ENCODE measurements around the gene AZU1. TPM values are rescaled to one million over a fixed set of nuclear protein-coding genes. Genes with fewer than 3 reads are reported as not detected.

Gene AZU1
- total RNA-seq, 2 donors from 2014 or later, result 0.27 TPM; not detected in 1

GRCh38 chr19:854549-854948 is 26.9 kb downstream of the AZU1 start:
- Histone ChIP-seq H3K9me3 (no peaks in the 10 kb centered on the region), H3K36me3 (no peaks in the 10 kb centered on the region), H3K27me3 (peaks cover 24% of the 10 kb centered on the region), H3K4me1 (no peaks in the 10 kb centered on the region), H3K4me3 (no peak overlapping the region), H3K9ac (ENCODE audit: low read depth in 2 of 2, low read length in 2 of 2) (no peak overlapping the region), H3K27ac (no peak overlapping the region)
- intact Hi-C loops (cut with DNase I), result loop anchor here (2.0 to 10.0 kb wide), 2 partner anchors 66 to 90 kb away; no protein-coding TSS in a partner anchor
- no peak for DNase-seq
- TF ChIP-seq, protein P1, sequence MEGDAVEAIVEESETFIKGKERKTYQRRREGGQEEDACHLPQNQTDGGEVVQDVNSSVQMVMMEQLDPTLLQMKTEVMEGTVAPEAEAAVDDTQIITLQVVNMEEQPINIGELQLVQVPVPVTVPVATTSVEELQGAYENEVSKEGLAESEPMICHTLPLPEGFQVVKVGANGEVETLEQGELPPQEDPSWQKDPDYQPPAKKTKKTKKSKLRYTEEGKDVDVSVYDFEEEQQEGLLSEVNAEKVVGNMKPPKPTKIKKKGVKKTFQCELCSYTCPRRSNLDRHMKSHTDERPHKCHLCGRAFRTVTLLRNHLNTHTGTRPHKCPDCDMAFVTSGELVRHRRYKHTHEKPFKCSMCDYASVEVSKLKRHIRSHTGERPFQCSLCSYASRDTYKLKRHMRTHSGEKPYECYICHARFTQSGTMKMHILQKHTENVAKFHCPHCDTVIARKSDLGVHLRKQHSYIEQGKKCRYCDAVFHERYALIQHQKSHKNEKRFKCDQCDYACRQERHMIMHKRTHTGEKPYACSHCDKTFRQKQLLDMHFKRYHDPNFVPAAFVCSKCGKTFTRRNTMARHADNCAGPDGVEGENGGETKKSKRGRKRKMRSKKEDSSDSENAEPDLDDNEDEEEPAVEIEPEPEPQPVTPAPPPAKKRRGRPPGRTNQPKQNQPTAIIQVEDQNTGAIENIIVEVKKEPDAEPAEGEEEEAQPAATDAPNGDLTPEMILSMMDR (IDR thresholded peaks at IDR 0.05), result no peak

- H3K27me3 ChIP-seq, result peaks cover 29% of the 10 kb centered on the region
- TF ChIP-seq, protein P1 (IDR thresholded peaks at IDR 0.05), result no peak
- H3K36me3 ChIP-seq, result no peaks in the 10 kb centered on the region
- H3K4me3 ChIP-seq, result no peak overlapping the region
- no peaks in the 10 kb centered on the region for H3K4me1 ChIP-seq
- no peak overlapping the region for H3K27ac ChIP-seq
- H3K9ac ChIP-seq (ENCODE audit: low read depth in 2 of 2, low read length in 2 of 2), result no peak overlapping the region
- no peak for DNase-seq
- no peaks in the 10 kb centered on the region for H3K9me3 ChIP-seq
- intact Hi-C loops (cut with DNase I), result loop anchor here (2.0 to 10.0 kb wide), 2 partner anchors 66 to 90 kb away; no protein-coding TSS in a partner anchor
These were observed 27.5 kb downstream of the AZU1 start for GRCh38 chr19:855142-855541.

- Histone ChIP-seq H3K9ac (ENCODE audit: low read depth in 2 of 2, low read length in 2 of 2) (no peak overlapping the region), H3K27ac (no peak overlapping the region), H3K27me3 (peaks cover 28% of the 10 kb centered on the region), H3K4me1 (no peaks in the 10 kb centered on the region), H3K9me3 (no peaks in the 10 kb centered on the region), H3K36me3 (no peaks in the 10 kb centered on the region), H3K4me3 (no peak overlapping the region)
- no peak for DNase-seq
- TF ChIP-seq, protein P1 (IDR thresholded peaks at IDR 0.05), result no peak
- intact Hi-C loops (cut with DNase I), result loop anchor here (2.0 to 10.0 kb wide), 2 partner anchors 65 to 91 kb away; no protein-coding TSS in a partner anchor
These were observed 28.0 kb downstream of the AZU1 start for GRCh38 chr19:855566-856120.

DNA sequence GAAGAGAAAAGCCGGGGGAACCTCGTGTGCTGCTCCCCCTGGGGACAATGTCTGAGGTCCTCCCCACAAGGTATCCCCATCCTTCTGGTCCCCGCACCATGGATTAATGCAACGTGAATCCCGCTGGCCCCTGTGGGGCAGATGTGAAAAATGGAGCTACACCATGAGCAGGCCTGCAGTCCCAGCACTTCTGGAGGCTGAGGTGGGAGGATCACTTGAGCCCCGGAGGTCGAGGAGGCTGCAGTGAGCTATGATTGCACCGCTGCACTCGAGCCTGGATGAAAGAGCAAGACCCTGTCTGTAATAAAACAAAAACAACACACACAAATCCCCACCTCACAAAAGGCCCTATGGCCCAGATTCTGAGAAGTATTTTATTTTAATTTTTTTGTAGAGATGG is 30.6 kb downstream of the AZU1 start:
- H3K27ac ChIP-seq, result no peak overlapping the region
- intact Hi-C loops (cut with DNase I), result loop anchor here (10.0 kb wide), 1 partner anchor 93 kb away; no protein-coding TSS in a partner anchor
- H3K4me1 ChIP-seq, result no peaks in the 10 kb centered on the region
- DNase-seq, result no peak
- peaks cover 10% of the 10 kb centered on the region for H3K27me3 ChIP-seq
- H3K4me3 ChIP-seq, result no peak overlapping the region
- TF ChIP-seq, protein P1 (IDR thresholded peaks at IDR 0.05), result no peak
- no peaks in the 10 kb centered on the region for H3K9me3 ChIP-seq
- no peaks in the 10 kb centered on the region for H3K36me3 ChIP-seq
- H3K9ac ChIP-seq (ENCODE audit: low read depth in 2 of 2, low read length in 2 of 2), result no peak overlapping the region

DNA sequence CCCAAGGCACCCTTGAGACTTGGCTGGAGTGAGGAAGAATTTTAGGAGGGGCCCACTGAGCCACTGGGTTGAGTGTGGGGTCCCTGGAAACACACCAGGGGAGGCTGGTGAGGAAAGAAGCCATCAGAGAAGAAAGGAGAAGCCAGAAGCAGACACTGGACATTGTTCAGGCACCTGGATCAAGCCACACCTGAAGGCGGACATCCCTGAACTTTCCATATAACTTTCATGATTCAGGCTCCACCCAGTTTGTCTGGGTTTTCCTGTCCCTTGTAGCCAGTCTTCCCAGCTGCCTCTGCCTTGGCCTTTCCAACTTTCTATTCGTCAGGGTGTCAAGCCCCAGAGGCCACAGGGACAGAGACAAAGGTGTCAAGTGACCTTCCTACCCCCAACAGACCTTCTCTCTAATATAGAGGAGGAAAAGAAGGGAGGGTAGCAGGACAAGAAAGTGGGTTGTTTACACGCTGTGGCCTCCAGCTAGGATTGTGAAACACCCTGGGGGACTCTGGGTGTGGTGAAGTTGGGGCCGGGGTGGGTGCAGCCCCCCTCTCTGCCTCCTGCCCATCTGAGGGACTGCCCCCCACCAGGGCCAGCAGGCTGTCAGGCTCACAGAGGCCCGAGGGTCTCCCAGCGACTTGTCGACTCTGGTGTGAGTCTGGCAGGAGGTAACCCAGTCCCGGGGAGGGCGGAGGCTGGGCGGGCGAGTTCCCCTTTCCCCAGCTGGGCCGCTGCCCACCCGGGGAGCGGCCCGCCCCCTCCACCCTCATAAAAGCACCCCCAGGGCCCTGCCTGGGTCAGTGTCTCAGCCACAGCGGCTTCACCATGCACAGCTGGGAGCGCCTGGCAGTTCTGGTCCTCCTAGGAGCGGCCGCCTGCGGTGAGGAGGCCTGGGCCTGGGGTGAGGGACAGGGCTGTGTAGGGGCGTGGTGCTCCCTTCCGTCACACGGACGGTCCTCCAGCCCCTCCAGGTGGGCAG is 31.5 kb downstream of the AZU1 start, which contains the start of gene CFD:
TSS of gene CFD (plus strand) at position 797 of the 976 bp plus-strand sequence. CDS start at position 823, 26 bp downstream.
- H3K36me3 ChIP-seq, result no peaks in the 10 kb centered on the region
- H3K4me1 ChIP-seq, result no peaks in the 10 kb centered on the region
- TF ChIP-seq, protein P1 (IDR thresholded peaks at IDR 0.05), result no peak
- H3K4me3 ChIP-seq, result peak within 1 kb of the TSS; percentile 32
- no peaks in the 10 kb centered on the region for H3K9me3 ChIP-seq
- peak; percentile 58 for DNase-seq
- H3K9ac ChIP-seq (ENCODE audit: low read depth in 2 of 2, low read length in 2 of 2), result peak within 1 kb of the TSS; percentile 38 to 76
- H3K27me3 ChIP-seq, result peaks cover 9% of the 10 kb centered on the region
- H3K27ac ChIP-seq, result peak within 1 kb of the TSS; percentile 40
- intact Hi-C loops (cut with DNase I), result loop anchor here (10.0 kb wide), 1 partner anchor 94 kb away; no protein-coding TSS in a partner anchor

All from colonic mucosa (tissue), 4 donors.